ENCODE data around the gene SERPINB4.

DNA sequence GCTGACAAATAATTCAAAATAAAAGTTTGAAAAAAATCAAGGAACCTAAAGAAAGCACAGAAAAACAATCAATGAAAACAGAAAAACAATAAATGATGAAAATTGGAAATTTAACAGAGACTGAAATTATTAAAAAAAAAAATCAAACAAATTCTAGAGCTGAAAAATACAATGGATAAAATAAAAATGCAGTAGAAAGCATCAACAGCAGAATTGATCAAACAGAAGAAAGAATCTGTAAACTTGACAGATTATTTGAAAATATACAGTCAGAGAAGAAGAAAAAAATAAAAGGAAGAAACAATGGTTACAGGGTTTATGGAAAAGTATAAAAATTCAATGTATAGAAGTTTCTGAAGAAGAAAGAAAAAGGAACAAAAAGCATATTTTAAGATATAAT is 16.2 kb downstream of the SERPINB4 start:
- no peak for TF ChIP-seq EZH2phosphoT487 (conservative IDR thresholded peaks at IDR 0.05; ENCODE audit: low read length)
- TF ChIP-seq, protein P1, sequence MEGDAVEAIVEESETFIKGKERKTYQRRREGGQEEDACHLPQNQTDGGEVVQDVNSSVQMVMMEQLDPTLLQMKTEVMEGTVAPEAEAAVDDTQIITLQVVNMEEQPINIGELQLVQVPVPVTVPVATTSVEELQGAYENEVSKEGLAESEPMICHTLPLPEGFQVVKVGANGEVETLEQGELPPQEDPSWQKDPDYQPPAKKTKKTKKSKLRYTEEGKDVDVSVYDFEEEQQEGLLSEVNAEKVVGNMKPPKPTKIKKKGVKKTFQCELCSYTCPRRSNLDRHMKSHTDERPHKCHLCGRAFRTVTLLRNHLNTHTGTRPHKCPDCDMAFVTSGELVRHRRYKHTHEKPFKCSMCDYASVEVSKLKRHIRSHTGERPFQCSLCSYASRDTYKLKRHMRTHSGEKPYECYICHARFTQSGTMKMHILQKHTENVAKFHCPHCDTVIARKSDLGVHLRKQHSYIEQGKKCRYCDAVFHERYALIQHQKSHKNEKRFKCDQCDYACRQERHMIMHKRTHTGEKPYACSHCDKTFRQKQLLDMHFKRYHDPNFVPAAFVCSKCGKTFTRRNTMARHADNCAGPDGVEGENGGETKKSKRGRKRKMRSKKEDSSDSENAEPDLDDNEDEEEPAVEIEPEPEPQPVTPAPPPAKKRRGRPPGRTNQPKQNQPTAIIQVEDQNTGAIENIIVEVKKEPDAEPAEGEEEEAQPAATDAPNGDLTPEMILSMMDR (IDR thresholded peaks at IDR 0.05; ENCODE audit: insufficient read depth, low read length, poor library complexity, severe bottlenecking): no peak
